A549 (cell line): ENCODE measurements around the gene SLC16A5.

Experiments
- NR3C1 ChIP-seq: fragments of >200 bp; sonication (Bioruptor Twin); formaldehyde crosslinking; IDR thresholded peaks from 3 replicates; pipeline ENCODE4 v1.6.1; 2017
- ZC3H11A ChIP-seq: fragments of 450-650 bp; IDR thresholded peaks from 2 replicates; pipeline ENCODE4 v1.6.1; 2014; ENCODE audit warnings: antibody characterized with exemption, mild to moderate bottlenecking

GRCh38 chr17:75096082-75096625 is 8.4 kb downstream of the SLC16A5 start:
- TF ChIP-seq NR3C1 = no peak
- TF ChIP-seq ZC3H11A = no peak
